ENCODE data around the gene LOXHD1.

The LOXHD1 gene

DNA sequence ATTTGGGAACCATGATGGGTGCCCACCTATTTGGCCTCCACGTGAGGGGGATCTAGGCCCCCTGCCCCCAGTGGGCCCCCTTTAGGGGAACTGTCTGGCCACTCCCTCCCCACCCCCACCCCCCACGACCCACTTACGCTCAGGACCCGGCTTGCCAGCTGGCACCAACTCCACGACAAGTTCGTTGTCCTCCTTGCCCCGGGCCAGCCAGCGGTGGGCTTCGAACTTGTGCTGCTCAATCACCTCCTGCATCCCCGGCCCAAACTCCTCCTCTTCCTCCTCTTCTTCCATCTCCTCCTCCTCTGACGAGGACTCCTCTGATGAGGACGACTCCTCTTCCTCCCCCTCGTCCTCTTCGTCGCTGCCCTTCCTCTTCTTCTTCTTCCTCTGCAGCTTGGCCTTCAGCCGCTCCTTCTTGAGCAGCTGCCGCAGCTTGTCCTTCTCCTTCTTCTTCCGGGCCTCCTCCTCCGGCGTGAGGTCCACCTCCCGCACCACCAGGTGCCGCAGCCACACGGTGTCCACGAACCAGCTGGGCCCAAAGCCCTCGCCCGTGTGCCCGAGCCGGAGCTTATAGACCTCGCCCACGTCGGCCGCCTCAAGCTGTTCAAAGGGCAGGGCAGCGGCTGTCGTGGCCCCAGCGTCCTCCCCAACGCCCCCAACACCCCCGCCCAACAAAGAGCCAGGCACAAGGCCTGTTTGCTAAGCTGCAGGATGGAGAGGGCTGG lies 96.9 kb downstream of the LOXHD1 start:
- POLR2A ChIA-PET, result interaction anchor here (0.6 kb wide), 1 partner anchor 1144 kb away, joined by 3 read pairs; no protein-coding TSS in a partner anchor
- DNase-seq (ENCODE audit: extremely low spot score), result no peak
- TF ChIP-seq NFRKB (IDR thresholded peaks at IDR 0.05) (no peak), LEF1 (IDR thresholded peaks at IDR 0.05; ENCODE audit: borderline replicate concordance) (no peak), BHLHE40 (IDR thresholded peaks at IDR 0.05; ENCODE audit: borderline replicate concordance) (no peak), TARDBP (IDR thresholded peaks at IDR 0.05) (no peak), FOXM1 (IDR thresholded peaks at IDR 0.05; ENCODE audit: borderline replicate concordance) (no peak), FOXA1 (IDR thresholded peaks at IDR 0.05) (no peak), SUZ12 (IDR thresholded peaks at IDR 0.05) (no peak), FOXK2 (IDR thresholded peaks at IDR 0.05) (no peak)
- CTCF ChIA-PET, result interaction anchor here (0.8 kb wide), 1 partner anchor 79 kb away, joined by 4 read pairs; no protein-coding TSS in a partner anchor

DNA sequence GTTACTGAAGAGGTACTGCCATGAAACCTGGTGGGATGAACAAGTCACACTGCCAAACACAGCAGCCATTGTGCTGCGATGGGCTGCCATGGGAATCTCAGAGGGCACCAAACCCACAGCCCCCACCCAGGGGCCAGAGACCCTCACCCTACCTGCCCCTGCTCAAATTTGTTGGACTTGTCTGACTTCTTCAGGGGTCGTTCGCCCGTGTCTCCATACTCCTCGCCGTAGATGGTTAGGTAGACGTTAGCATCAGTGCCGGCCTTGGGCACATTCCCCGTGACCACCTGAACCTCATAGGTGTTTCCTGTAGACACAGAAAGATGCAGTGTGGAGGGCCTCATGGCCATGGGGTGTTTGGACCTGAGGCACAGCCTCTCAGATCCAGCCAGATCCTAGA lies 97.7 kb downstream of the LOXHD1 start:
- CTCF ChIA-PET, result no interaction called here
- TF ChIP-seq TARDBP (IDR thresholded peaks at IDR 0.05), result no peak
- no peak for TF ChIP-seq FOXK2 (IDR thresholded peaks at IDR 0.05)
- no peak for TF ChIP-seq HDGF (IDR thresholded peaks at IDR 0.05; ENCODE audit: borderline replicate concordance)
- no peak for TF ChIP-seq CTBP1 (IDR thresholded peaks at IDR 0.05; ENCODE audit: borderline replicate concordance)
- TF ChIP-seq, protein P1, sequence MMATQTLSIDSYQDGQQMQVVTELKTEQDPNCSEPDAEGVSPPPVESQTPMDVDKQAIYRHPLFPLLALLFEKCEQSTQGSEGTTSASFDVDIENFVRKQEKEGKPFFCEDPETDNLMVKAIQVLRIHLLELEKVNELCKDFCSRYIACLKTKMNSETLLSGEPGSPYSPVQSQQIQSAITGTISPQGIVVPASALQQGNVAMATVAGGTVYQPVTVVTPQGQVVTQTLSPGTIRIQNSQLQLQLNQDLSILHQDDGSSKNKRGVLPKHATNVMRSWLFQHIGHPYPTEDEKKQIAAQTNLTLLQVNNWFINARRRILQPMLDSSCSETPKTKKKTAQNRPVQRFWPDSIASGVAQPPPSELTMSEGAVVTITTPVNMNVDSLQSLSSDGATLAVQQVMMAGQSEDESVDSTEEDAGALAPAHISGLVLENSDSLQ (IDR thresholded peaks at IDR 0.05), result no peak
- no peak for TF ChIP-seq ARNT (IDR thresholded peaks at IDR 0.05)
- no peak for TF ChIP-seq FOXM1 (IDR thresholded peaks at IDR 0.05; ENCODE audit: borderline replicate concordance)
- TF ChIP-seq SP1 (IDR thresholded peaks at IDR 0.05), result no peak
- TF ChIP-seq NFRKB (IDR thresholded peaks at IDR 0.05), result no peak
- TF ChIP-seq SUZ12 (IDR thresholded peaks at IDR 0.05), result no peak
- no peak for TF ChIP-seq ZNF384 (IDR thresholded peaks at IDR 0.05)
- no peak for TF ChIP-seq BHLHE40 (IDR thresholded peaks at IDR 0.05; ENCODE audit: borderline replicate concordance)
- TF ChIP-seq L3MBTL2 (conservative IDR thresholded peaks at IDR 0.05), result no peak
- TF ChIP-seq FOXA1 (IDR thresholded peaks at IDR 0.05), result no peak
- TF ChIP-seq LEF1 (IDR thresholded peaks at IDR 0.05; ENCODE audit: borderline replicate concordance), result no peak
- TF ChIP-seq ELF4 (IDR thresholded peaks at IDR 0.05), result no peak
- POLR2A ChIA-PET, result interaction anchor here (0.6 kb wide), 1 partner anchor 1143 kb away, joined by 3 read pairs; no protein-coding TSS in a partner anchor
- DNase-seq (ENCODE audit: extremely low spot score), result no peak

- ChIA-PET CTCF (interaction anchor here (1.0 kb wide), 1 partner anchor 102 kb away, joined by 4 read pairs; no protein-coding TSS in a partner anchor), POLR2A (no interaction called here)
- TF ChIP-seq FOXM1 (IDR thresholded peaks at IDR 0.05; ENCODE audit: borderline replicate concordance) (no peak), ZNF384 (IDR thresholded peaks at IDR 0.05) (no peak), FOXA1 (IDR thresholded peaks at IDR 0.05) (no peak), HDGF (IDR thresholded peaks at IDR 0.05; ENCODE audit: borderline replicate concordance) (no peak), FOXK2 (IDR thresholded peaks at IDR 0.05) (no peak), NFRKB (IDR thresholded peaks at IDR 0.05) (no peak), ELF4 (IDR thresholded peaks at IDR 0.05) (no peak), LEF1 (IDR thresholded peaks at IDR 0.05; ENCODE audit: borderline replicate concordance) (no peak), BHLHE40 (IDR thresholded peaks at IDR 0.05; ENCODE audit: borderline replicate concordance) (no peak), SUZ12 (IDR thresholded peaks at IDR 0.05) (no peak), CTBP1 (IDR thresholded peaks at IDR 0.05; ENCODE audit: borderline replicate concordance) (no peak), ARNT (IDR thresholded peaks at IDR 0.05) (no peak), TARDBP (IDR thresholded peaks at IDR 0.05) (no peak), L3MBTL2 (conservative IDR thresholded peaks at IDR 0.05) (no peak), SP1 (IDR thresholded peaks at IDR 0.05) (no peak)
- TF ChIP-seq, protein P1 (IDR thresholded peaks at IDR 0.05), result no peak
- DNase-seq (ENCODE audit: extremely low spot score), result no peak
Measured at GRCh38 chr18:46556590-46557206, 100.3 kb downstream of the LOXHD1 start.

- DNase-seq (ENCODE audit: extremely low spot score), result peak; percentile 30
- ChIA-PET CTCF (interaction anchor here (0.6 to 1.0 kb wide), 3 partner anchors 17 to 651 kb away, joined by 3 to 4 read pairs (median 4); no protein-coding TSS in a partner anchor), POLR2A (no interaction called here)
- TF ChIP-seq SUZ12 (IDR thresholded peaks at IDR 0.05) (no peak), LEF1 (IDR thresholded peaks at IDR 0.05; ENCODE audit: borderline replicate concordance) (no peak), BHLHE40 (IDR thresholded peaks at IDR 0.05; ENCODE audit: borderline replicate concordance) (no peak), NFRKB (IDR thresholded peaks at IDR 0.05) (no peak), HDGF (IDR thresholded peaks at IDR 0.05; ENCODE audit: borderline replicate concordance) (no peak), TARDBP (IDR thresholded peaks at IDR 0.05) (no peak), FOXM1 (IDR thresholded peaks at IDR 0.05; ENCODE audit: borderline replicate concordance) (no peak), L3MBTL2 (conservative IDR thresholded peaks at IDR 0.05) (no peak), FOXA1 (IDR thresholded peaks at IDR 0.05) (no peak), CTBP1 (IDR thresholded peaks at IDR 0.05; ENCODE audit: borderline replicate concordance) (no peak), SP1 (IDR thresholded peaks at IDR 0.05) (no peak), FOXK2 (IDR thresholded peaks at IDR 0.05) (no peak), ELF4 (IDR thresholded peaks at IDR 0.05) (no peak), ARNT (IDR thresholded peaks at IDR 0.05) (no peak), ZNF384 (IDR thresholded peaks at IDR 0.05) (no peak)
- TF ChIP-seq, protein P1 (IDR thresholded peaks at IDR 0.05), result no peak
Measured at GRCh38 chr18:46555724-46556123, 101.3 kb downstream of the LOXHD1 start.

DNA sequence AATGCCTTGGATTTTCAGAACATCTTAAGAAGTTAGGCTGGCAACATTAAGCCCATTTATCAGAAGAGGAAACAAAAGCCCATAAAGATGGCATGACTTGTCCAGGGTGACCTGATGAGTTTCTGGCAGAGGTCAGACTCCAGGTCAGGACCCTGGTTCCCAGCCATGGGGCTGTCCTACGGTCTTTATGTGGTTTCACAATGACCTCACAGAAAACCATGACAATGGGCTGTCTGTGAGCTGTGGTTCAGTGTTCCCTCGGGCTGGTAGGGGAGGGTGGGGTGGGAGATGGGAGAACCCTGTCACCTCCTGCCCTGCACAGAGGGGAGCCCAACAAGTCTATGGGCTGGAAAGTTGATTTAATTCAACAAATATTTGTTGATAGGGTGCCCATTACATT lies 101.8 kb downstream of the LOXHD1 start:
- CTCF ChIA-PET, result no interaction called here
- DNase-seq (ENCODE audit: extremely low spot score), result no peak
- TF ChIP-seq TARDBP (IDR thresholded peaks at IDR 0.05) (no peak), ELF4 (IDR thresholded peaks at IDR 0.05) (no peak), L3MBTL2 (conservative IDR thresholded peaks at IDR 0.05) (no peak), HDGF (IDR thresholded peaks at IDR 0.05; ENCODE audit: borderline replicate concordance) (no peak), FOXK2 (IDR thresholded peaks at IDR 0.05) (no peak), ARNT (IDR thresholded peaks at IDR 0.05) (no peak), ZNF384 (IDR thresholded peaks at IDR 0.05) (no peak), FOXA1 (IDR thresholded peaks at IDR 0.05) (no peak), LEF1 (IDR thresholded peaks at IDR 0.05; ENCODE audit: borderline replicate concordance) (no peak), BHLHE40 (IDR thresholded peaks at IDR 0.05; ENCODE audit: borderline replicate concordance) (no peak), SP1 (IDR thresholded peaks at IDR 0.05) (no peak), CTBP1 (IDR thresholded peaks at IDR 0.05; ENCODE audit: borderline replicate concordance) (no peak)
- TF ChIP-seq, protein P1 (IDR thresholded peaks at IDR 0.05), result no peak
- POLR2A ChIA-PET, result no interaction called here

Measured in HEK293T (cell line).